ENCODE results near the gene INSR. TPM values are rescaled to one million over a fixed set of nuclear protein-coding genes. Genes with fewer than 3 reads are reported as not detected.

The INSR gene
- total RNA-seq, 4 donors from 2014 or later = 125 to 191 (median 167) TPM

DNA sequence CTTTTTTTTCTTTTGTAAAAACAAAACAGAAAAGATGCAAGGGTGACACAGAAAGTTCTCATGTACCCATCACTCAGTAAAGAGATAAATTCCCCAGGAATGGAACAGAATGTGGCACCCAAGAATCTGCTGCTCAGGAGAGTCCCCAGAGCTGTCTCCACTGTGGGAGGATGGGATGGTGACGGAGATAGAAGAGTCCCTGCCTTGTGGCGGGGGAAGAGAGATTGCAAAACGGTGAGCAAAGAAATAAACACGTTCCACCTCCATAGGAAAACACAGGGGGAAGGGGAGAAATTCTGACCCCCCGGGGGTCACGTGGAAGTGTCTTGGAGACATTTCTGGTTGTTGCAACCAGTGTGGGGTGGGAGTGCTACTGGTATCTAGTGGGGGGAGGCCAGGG lies 76.4 kb downstream of the INSR start:
- no peak overlapping the region for H3K27ac ChIP-seq
- no peaks in the 10 kb centered on the region for H3K9me3 ChIP-seq
- no peak for DNase-seq
- no peak overlapping the region for H3K4me3 ChIP-seq
- H3K4me1 ChIP-seq = no peaks in the 10 kb centered on the region
- H3K27me3 ChIP-seq = no peaks in the 10 kb centered on the region
- no peaks in the 10 kb centered on the region for H3K36me3 ChIP-seq
- TF ChIP-seq, protein P1, sequence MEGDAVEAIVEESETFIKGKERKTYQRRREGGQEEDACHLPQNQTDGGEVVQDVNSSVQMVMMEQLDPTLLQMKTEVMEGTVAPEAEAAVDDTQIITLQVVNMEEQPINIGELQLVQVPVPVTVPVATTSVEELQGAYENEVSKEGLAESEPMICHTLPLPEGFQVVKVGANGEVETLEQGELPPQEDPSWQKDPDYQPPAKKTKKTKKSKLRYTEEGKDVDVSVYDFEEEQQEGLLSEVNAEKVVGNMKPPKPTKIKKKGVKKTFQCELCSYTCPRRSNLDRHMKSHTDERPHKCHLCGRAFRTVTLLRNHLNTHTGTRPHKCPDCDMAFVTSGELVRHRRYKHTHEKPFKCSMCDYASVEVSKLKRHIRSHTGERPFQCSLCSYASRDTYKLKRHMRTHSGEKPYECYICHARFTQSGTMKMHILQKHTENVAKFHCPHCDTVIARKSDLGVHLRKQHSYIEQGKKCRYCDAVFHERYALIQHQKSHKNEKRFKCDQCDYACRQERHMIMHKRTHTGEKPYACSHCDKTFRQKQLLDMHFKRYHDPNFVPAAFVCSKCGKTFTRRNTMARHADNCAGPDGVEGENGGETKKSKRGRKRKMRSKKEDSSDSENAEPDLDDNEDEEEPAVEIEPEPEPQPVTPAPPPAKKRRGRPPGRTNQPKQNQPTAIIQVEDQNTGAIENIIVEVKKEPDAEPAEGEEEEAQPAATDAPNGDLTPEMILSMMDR (IDR thresholded peaks at IDR 0.05) = no peak
- no peak for TF ChIP-seq POLR2A (IDR thresholded peaks at IDR 0.05)

DNA sequence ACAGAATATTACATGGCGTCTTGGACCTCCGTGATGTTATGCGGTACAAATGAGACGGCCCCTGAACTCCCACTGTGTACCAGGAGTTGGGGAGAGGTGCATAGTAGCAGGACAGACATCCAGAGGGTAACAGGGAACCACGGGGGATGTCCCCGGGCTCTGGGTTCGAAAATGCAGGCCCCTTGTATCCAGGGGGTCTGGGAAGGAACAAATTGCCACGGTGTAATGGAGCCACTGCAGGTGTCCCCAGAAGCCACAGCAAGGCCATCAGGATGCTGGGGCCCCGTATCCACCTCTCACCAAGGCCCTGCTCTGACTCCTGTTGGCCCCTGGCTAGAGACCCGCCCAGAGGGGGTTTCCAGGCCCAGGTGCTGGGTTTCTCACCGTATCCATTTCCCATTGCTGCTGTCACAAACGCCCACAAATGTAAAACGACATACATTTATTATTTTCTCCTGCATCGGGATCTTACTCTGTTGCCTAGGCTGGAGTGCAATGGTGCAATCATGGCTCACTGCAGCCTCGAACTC lies 77.8 kb downstream of the INSR start:
- Histone ChIP-seq H3K4me3 (no peak overlapping the region), H3K27ac (no peak overlapping the region), H3K4me1 (no peaks in the 10 kb centered on the region), H3K36me3 (no peaks in the 10 kb centered on the region), H3K9me3 (no peaks in the 10 kb centered on the region), H3K27me3 (no peaks in the 10 kb centered on the region)
- no peak for DNase-seq
- no peak for TF ChIP-seq POLR2A (IDR thresholded peaks at IDR 0.05)

DNA sequence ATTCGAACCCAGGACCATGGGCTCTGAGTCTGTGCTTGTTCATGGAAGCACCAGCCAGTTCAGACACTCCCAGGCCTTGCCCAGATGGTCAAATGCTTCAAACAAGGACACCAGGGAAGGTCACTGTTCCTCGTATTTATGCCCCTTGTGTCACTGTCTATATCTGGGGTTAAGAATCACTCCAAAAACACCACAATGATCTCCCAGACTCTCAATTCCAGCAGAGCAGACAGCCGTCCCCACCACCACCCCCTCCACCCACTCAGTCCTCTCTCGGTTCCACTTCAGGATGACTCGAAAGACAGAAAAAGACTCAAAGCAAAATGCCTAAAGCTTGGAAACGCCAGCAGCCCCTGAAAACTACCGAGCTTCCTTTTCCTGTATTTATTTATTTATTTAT lies 79.0 kb downstream of the INSR start:
- Histone ChIP-seq H3K4me1 (no peaks in the 10 kb centered on the region), H3K27ac (no peak overlapping the region), H3K4me3 (no peak overlapping the region), H3K9me3 (no peaks in the 10 kb centered on the region), H3K27me3 (no peaks in the 10 kb centered on the region), H3K36me3 (no peaks in the 10 kb centered on the region)
- DNase-seq = no peak
- TF ChIP-seq, protein P1 (IDR thresholded peaks at IDR 0.05) = no peak
- TF ChIP-seq POLR2A (IDR thresholded peaks at IDR 0.05) = no peak

DNA sequence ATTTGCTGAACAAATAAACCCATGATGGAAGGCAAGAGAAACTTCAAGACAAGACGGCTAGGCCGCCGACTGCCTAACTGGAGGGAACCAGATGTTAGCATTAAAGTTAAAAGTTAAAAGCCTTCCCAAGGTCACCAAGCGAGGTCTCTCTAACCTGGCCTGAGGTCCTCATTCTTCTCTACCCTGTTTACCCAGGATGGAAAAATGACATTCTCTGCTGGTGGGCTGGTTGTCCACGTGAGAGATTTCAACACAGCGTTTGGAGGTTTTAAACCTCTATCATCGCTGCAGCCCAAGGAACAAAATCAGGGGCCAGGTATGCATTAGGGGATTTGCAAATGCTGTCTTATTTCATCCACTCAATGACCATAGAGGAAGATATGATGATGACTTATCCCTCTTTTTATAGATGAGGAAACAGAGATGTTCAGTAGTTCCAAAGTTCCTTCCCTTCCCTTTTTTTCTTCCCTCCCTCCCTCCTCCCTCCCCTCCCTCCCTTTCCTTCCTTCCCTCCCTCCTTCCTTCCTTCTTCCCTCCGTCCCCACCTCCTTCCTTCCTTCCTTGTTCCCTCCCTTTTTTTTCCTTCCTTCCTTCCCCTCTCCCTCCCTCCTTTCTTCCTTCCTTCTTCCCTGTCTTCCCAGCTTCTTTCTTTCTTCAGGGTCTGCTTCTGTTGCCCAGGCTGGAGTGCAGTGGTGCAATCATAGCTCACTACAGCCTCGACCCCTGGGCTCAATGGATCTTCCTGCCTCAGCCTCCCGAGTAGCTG lies 79.7 kb downstream of the INSR start:
- H3K4me3 ChIP-seq = no peak overlapping the region
- no peak for DNase-seq
- no peak for TF ChIP-seq POLR2A (IDR thresholded peaks at IDR 0.05)
- TF ChIP-seq, protein P1 (IDR thresholded peaks at IDR 0.05) = no peak
- no peaks in the 10 kb centered on the region for H3K27me3 ChIP-seq
- H3K36me3 ChIP-seq = no peaks in the 10 kb centered on the region
- H3K27ac ChIP-seq = no peak overlapping the region
- H3K9me3 ChIP-seq = no peaks in the 10 kb centered on the region
- no peaks in the 10 kb centered on the region for H3K4me1 ChIP-seq

DNA sequence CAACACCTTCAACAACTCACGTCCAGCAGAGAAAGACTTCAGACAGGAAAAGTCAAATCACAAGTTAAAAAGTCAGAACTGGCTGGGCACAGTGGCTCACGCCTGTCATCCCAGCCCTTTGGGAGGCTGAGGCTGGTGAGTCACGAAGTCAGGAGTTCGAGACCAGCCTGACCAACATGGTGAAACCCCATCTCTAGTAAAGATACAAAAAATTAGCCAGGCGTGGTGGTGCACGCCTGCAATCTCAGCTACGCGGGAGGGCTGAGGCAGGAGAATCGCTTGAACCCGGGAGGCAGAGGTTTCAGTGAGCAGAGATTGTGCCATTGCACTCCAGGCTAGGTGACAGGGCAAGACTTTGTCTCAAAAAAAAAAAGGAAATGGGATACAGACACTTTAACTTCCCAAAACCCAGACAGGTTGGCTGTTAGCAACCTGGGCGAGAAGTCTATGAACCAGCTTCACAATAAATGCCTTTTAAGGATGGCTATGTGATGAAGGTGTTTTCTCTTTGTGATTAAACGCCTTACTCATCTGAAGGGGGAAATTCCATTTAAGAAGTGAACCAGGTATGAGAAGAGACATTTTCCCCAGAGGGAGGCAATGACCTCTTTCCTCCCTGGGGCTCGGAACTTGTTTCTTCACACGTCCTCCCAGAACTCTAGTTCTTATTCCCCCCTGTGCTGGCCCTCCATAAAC lies 80.4 kb downstream of the INSR start:
- no peaks in the 10 kb centered on the region for H3K36me3 ChIP-seq
- no peak for DNase-seq
- TF ChIP-seq, protein P1 (IDR thresholded peaks at IDR 0.05) = no peak
- TF ChIP-seq POLR2A (IDR thresholded peaks at IDR 0.05) = no peak
- no peak overlapping the region for H3K4me3 ChIP-seq
- no peaks in the 10 kb centered on the region for H3K4me1 ChIP-seq
- H3K27ac ChIP-seq = no peak overlapping the region
- H3K9me3 ChIP-seq = no peaks in the 10 kb centered on the region
- no peaks in the 10 kb centered on the region for H3K27me3 ChIP-seq
